HG03378 (cell line): ENCODE data around the gene CAMTA1.
"Not testable (repeated sequence)": the region's sequence is repeated elsewhere in the genome, so short reads cannot be mapped to it uniquely, and the experiment has no call there.

ENCODE experiments used
- ATAC-seq: cut with Tn5 transposase; IDR thresholded peaks from one replicate; pipeline ENCODE4 v1.9.1; 2021; ENCODE audit warnings: mild to moderate bottlenecking, moderate library complexity; ENCODE audit not compliant: unreplicated experiment

Gene CAMTA1

GRCh38 chr1:7705048-7705907, 920.0 kb downstream of the CAMTA1 start:
- ATAC-seq: no peak

- no peak for ATAC-seq
Observed at GRCh38 chr1:7705908-7706216, 920.6 kb downstream of the CAMTA1 start.

- ATAC-seq: no peak
Observed at GRCh38 chr1:7707527-7707926, 922.3 kb downstream of the CAMTA1 start.

- not testable (repeated sequence) for ATAC-seq
Observed at GRCh38 chr1:7708065-7708464, 922.8 kb downstream of the CAMTA1 start.

GRCh38 chr1:7710859-7711258, 925.6 kb downstream of the CAMTA1 start:
- ATAC-seq: no peak

- no peak for ATAC-seq
Observed at GRCh38 chr1:7712731-7713323, 927.6 kb downstream of the CAMTA1 start.

GRCh38 chr1:7716506-7716905, 931.3 kb downstream of the CAMTA1 start:
- ATAC-seq: no peak

- no peak for ATAC-seq
Observed at GRCh38 chr1:7717748-7718368, 932.6 kb downstream of the CAMTA1 start.

- ATAC-seq: no peak
Observed at GRCh38 chr1:7719468-7720094, 934.3 kb downstream of the CAMTA1 start.

- ATAC-seq: no peak
Observed at GRCh38 chr1:7721940-7722669, 936.9 kb downstream of the CAMTA1 start.

- ATAC-seq: no peak
Observed at GRCh38 chr1:7722670-7723012, 937.4 kb downstream of the CAMTA1 start.

- no peak for ATAC-seq
Observed at GRCh38 chr1:7726623-7727022, 941.4 kb downstream of the CAMTA1 start.

- no peak for ATAC-seq
Observed at GRCh38 chr1:7727809-7728471, 942.7 kb downstream of the CAMTA1 start.

- ATAC-seq: no peak
Observed at GRCh38 chr1:7729761-7730160, 944.5 kb downstream of the CAMTA1 start.

- ATAC-seq: no peak
Observed at GRCh38 chr1:7732331-7732730, 947.1 kb downstream of the CAMTA1 start.

- no peak for ATAC-seq
Observed at GRCh38 chr1:7733276-7733675, 948.0 kb downstream of the CAMTA1 start.

GRCh38 chr1:7738044-7738443, 952.8 kb downstream of the CAMTA1 start:
- ATAC-seq: no peak

GRCh38 chr1:7743346-7743745, 958.1 kb downstream of the CAMTA1 start:
- no peak for ATAC-seq

- no peak for ATAC-seq
Observed at GRCh38 chr1:7744882-7745281, 959.6 kb downstream of the CAMTA1 start.

- ATAC-seq: no peak
Observed at GRCh38 chr1:7745783-7746182, 960.5 kb downstream of the CAMTA1 start.

- no peak for ATAC-seq
Observed at GRCh38 chr1:7747605-7748004, 962.4 kb downstream of the CAMTA1 start.
